H1 (cell line): ENCODE data around the gene ERFE. TPM values are rescaled to one million over a fixed set of nuclear protein-coding genes. Genes with fewer than 3 reads are reported as not detected.

ENCODE experiments used
- EP300 ChIP-seq, 2 experiments: IDR thresholded peaks; 1 replicate in 1 of 2; 2 replicates in 1 of 2; pipeline ENCODE4 v1.6.1; 2011 to 2012; ENCODE audit warnings: low read depth in 2 of 2, low read length in 2 of 2, mild to moderate bottlenecking in 2 of 2, borderline replicate concordance in 1 of 2, inconsistent platforms in 1 of 2, moderate library complexity in 1 of 2
- GTF2F1 ChIP-seq: IDR thresholded peaks from 2 replicates; pipeline ENCODE4 v1.6.1; 2012; ENCODE audit warnings: low read depth, low read length, improper control_type of control experiment, borderline replicate concordance
- SP2 ChIP-seq: IDR thresholded peaks from 2 replicates; pipeline ENCODE4 v1.6.1; 2012; ENCODE audit warnings: mild to moderate bottlenecking, low read length, inconsistent platforms
- polyA plus RNA-seq, 7 experiments: library from polyadenylated mRNA; depleted of rRNA in 3 of 7; stranded (reverse) in 5 of 7; unstranded in 2 of 7; fragments of >200 nt in 5 of 7; fragments of 200-250 nt in 2 of 7; gene quantifications; 1 replicate in 5 of 7; 2 replicates in 1 of 7; 4 replicates in 1 of 7; pipeline versions ENCODE4 v1.2.1 to v1.2.3, GENCODE V29; 2011 to 2013; ENCODE audit warnings: missing spikeins in 2 of 7, mixed read lengths in 2 of 7
- total RNA-seq: library from RNA; stranded (reverse); fragmentation: NEBNext Ultra II Directional; extraction: Animal tissue kit (Norgen Biotek cat#: 25700); gene quantifications from 2 replicates; pipeline ENCODE4 v1.2.1, GENCODE V29; 2021
- TF ChIP-seq, protein P1 (sequence below), 3 experiments: IDR thresholded peaks; 1 replicate in 2 of 3; 2 replicates in 1 of 3; pipeline versions ENCODE4 v1.5.1 to v1.6.1; 2011; ENCODE audit warnings: low read length in 3 of 3, mild to moderate bottlenecking in 3 of 3, inconsistent platforms in 2 of 3, low read depth in 1 of 3, moderate library complexity in 1 of 3; ENCODE audit not compliant: insufficient read depth in 1 of 3; ENCODE audit errors: control extremely low read depth in 1 of 3

Gene ERFE
- total and polyA plus RNA-seq, 2 of the 8 experiments (the other 6 are each of a cell fraction or from before 2014, with no cell fraction given), result 2.5 to 3.6 TPM

GRCh38 chr2:238152771-238153688 is 5.7 kb upstream of the ERFE start (continued):
- no peak for TF ChIP-seq GTF2F1
- no peak for TF ChIP-seq EP300 (IDR thresholded peaks at IDR 0.05; ENCODE audit: borderline replicate concordance in 1 of 2, low read depth in 2 of 2, low read length in 2 of 2)
- no peak for TF ChIP-seq SP2
- TF ChIP-seq, protein P1, sequence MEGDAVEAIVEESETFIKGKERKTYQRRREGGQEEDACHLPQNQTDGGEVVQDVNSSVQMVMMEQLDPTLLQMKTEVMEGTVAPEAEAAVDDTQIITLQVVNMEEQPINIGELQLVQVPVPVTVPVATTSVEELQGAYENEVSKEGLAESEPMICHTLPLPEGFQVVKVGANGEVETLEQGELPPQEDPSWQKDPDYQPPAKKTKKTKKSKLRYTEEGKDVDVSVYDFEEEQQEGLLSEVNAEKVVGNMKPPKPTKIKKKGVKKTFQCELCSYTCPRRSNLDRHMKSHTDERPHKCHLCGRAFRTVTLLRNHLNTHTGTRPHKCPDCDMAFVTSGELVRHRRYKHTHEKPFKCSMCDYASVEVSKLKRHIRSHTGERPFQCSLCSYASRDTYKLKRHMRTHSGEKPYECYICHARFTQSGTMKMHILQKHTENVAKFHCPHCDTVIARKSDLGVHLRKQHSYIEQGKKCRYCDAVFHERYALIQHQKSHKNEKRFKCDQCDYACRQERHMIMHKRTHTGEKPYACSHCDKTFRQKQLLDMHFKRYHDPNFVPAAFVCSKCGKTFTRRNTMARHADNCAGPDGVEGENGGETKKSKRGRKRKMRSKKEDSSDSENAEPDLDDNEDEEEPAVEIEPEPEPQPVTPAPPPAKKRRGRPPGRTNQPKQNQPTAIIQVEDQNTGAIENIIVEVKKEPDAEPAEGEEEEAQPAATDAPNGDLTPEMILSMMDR (IDR thresholded peaks at IDR 0.05; ENCODE audit: control extremely low read depth in 1 of 3, insufficient read depth in 1 of 3, low read depth in 1 of 3, low read length in 3 of 3), result peak in 2 of 3 experiments; percentile 52 to 64; a peak in 3 of 4 replicates
